IPS-18c (cell line): ENCODE measurements around the gene TMPRSS13.

Experiments
- H3K4me3 ChIP-seq: 2 replicates; pipeline ENCODE4 v1.7.0; 2013; ENCODE audit warnings: low read depth, mild to moderate bottlenecking, low read length, moderate library complexity; ENCODE audit not compliant: insufficient read depth
- H3K9me3 ChIP-seq: one replicate; pipeline ENCODE4 v1.6.1; 2013; ENCODE audit warnings: mild to moderate bottlenecking, low read length, moderate library complexity; ENCODE audit not compliant: control insufficient read depth, insufficient read depth

Gene TMPRSS13

GRCh38 chr11:117921893-117922292 is 7.3 kb downstream of the TMPRSS13 start:
- peaks cover 2% of the 10 kb centered on the region for H3K9me3 ChIP-seq
- H3K4me3 ChIP-seq: no peak overlapping the region

GRCh38 chr11:117921456-117921855 is 7.7 kb downstream of the TMPRSS13 start:
- no peak overlapping the region for H3K4me3 ChIP-seq
- peaks cover 2% of the 10 kb centered on the region for H3K9me3 ChIP-seq

- Histone ChIP-seq H3K4me3 (no peak overlapping the region), H3K9me3 (peaks cover 2% of the 10 kb centered on the region)
Measured at GRCh38 chr11:117919781-117920221, 9.4 kb downstream of the TMPRSS13 start.

GRCh38 chr11:117919341-117919740 is 9.9 kb downstream of the TMPRSS13 start:
- Histone ChIP-seq H3K9me3 (peaks cover 2% of the 10 kb centered on the region), H3K4me3 (no peak overlapping the region)

GRCh38 chr11:117918366-117919255 is 10.6 kb downstream of the TMPRSS13 start:
- H3K4me3 ChIP-seq: no peak overlapping the region
- no peaks in the 10 kb centered on the region for H3K9me3 ChIP-seq

GRCh38 chr11:117917591-117918151 is 11.5 kb downstream of the TMPRSS13 start:
- Histone ChIP-seq H3K4me3 (no peak overlapping the region), H3K9me3 (no peaks in the 10 kb centered on the region)

GRCh38 chr11:117916956-117917355 is 12.2 kb downstream of the TMPRSS13 start:
- no peak overlapping the region for H3K4me3 ChIP-seq

GRCh38 chr11:117915672-117916235 is 13.4 kb downstream of the TMPRSS13 start:
- no peaks in the 10 kb centered on the region for H3K9me3 ChIP-seq
- H3K4me3 ChIP-seq: no peak overlapping the region

More at GRCh38 chr11:117916956-117917355, 12.2 kb downstream of the TMPRSS13 start:
- H3K9me3 ChIP-seq: no peaks in the 10 kb centered on the region

GRCh38 chr11:117914991-117915618 is 14.1 kb downstream of the TMPRSS13 start:
- no peak overlapping the region for H3K4me3 ChIP-seq
- H3K9me3 ChIP-seq: no peaks in the 10 kb centered on the region

- H3K9me3 ChIP-seq: no peaks in the 10 kb centered on the region
- no peak overlapping the region for H3K4me3 ChIP-seq
Measured at GRCh38 chr11:117914398-117914761, 14.8 kb downstream of the TMPRSS13 start.

GRCh38 chr11:117913736-117914397 is 15.3 kb downstream of the TMPRSS13 start:
- Histone ChIP-seq H3K4me3 (no peak overlapping the region), H3K9me3 (no peaks in the 10 kb centered on the region)

- H3K9me3 ChIP-seq: no peaks in the 10 kb centered on the region
- no peak overlapping the region for H3K4me3 ChIP-seq
Measured at GRCh38 chr11:117912497-117912896, 16.7 kb downstream of the TMPRSS13 start.

GRCh38 chr11:117911694-117912093 is 17.5 kb downstream of the TMPRSS13 start:
- no peaks in the 10 kb centered on the region for H3K9me3 ChIP-seq
- H3K4me3 ChIP-seq: no peak overlapping the region

GRCh38 chr11:117910941-117911655 is 18.1 kb downstream of the TMPRSS13 start:
- H3K4me3 ChIP-seq: no peak overlapping the region
- no peaks in the 10 kb centered on the region for H3K9me3 ChIP-seq

- H3K4me3 ChIP-seq: no peak overlapping the region
- no peaks in the 10 kb centered on the region for H3K9me3 ChIP-seq
Measured at GRCh38 chr11:117910525-117910924, 18.7 kb downstream of the TMPRSS13 start.

GRCh38 chr11:117909611-117910382 is 19.4 kb downstream of the TMPRSS13 start:
- H3K9me3 ChIP-seq: no peaks in the 10 kb centered on the region
- no peak overlapping the region for H3K4me3 ChIP-seq
